Stomach smooth muscle (tissue), 2 donors: ENCODE results near the gene PSORS1C1.
"Not testable (repeated sequence)": the region's sequence is repeated elsewhere in the genome, so short reads cannot be mapped to it uniquely, and the experiment has no call there.

ENCODE experiments used
- H3K27ac ChIP-seq: one replicate; pipeline ENCODE4 v1.7.0; 2013; ENCODE audit warnings: mild to moderate bottlenecking, low read length, inconsistent platforms
- H3K27me3 ChIP-seq, 2 donors: one replicate each; pipeline ENCODE4 v1.7.0; 2013; ENCODE audit warnings: low read length in 2 of 2; ENCODE audit not compliant: insufficient read depth in 2 of 2, control insufficient read depth in 1 of 2
- H3K36me3 ChIP-seq, 2 donors: one replicate each; pipeline ENCODE4 v1.7.0; 2013; ENCODE audit warnings: low read length in 2 of 2; ENCODE audit not compliant: control insufficient read depth in 2 of 2, insufficient read depth in 2 of 2
- H3K4me1 ChIP-seq: one replicate; pipeline ENCODE4 v1.7.0; 2013; ENCODE audit warnings: low read length; ENCODE audit not compliant: control insufficient read depth, insufficient read depth
- H3K4me3 ChIP-seq, 2 donors: one replicate each; pipeline ENCODE4 v1.7.0; 2013; ENCODE audit warnings: low read length in 2 of 2
- H3K9ac ChIP-seq, 2 donors: one replicate each; pipeline ENCODE4 v1.7.0; 2013; ENCODE audit warnings: low read length in 2 of 2, mild to moderate bottlenecking in 1 of 2
- H3K9me3 ChIP-seq, 2 donors: one replicate each; pipeline ENCODE4 v1.7.0; 2013; ENCODE audit warnings: low read length in 2 of 2; ENCODE audit not compliant: control insufficient read depth in 2 of 2
- donor health status: healthy.
- donor health status: Pancreatic carcinoma.

Gene PSORS1C1

GRCh38 chr6:31179896-31180295, 65.3 kb downstream of the PSORS1C1 start:
- no peaks in the 10 kb centered on the region for H3K36me3 ChIP-seq
- peaks cover 6% of the 10 kb centered on the region for H3K4me1 ChIP-seq
- no peaks in the 10 kb centered on the region for H3K9me3 ChIP-seq
- no peak overlapping the region for H3K27ac ChIP-seq
- no peaks in the 10 kb centered on the region for H3K27me3 ChIP-seq
- peak overlapping the region; percentile 55 to 80 for H3K9ac ChIP-seq
- H3K4me3 ChIP-seq: peak overlapping the region; percentile 60 to 73

DNA sequence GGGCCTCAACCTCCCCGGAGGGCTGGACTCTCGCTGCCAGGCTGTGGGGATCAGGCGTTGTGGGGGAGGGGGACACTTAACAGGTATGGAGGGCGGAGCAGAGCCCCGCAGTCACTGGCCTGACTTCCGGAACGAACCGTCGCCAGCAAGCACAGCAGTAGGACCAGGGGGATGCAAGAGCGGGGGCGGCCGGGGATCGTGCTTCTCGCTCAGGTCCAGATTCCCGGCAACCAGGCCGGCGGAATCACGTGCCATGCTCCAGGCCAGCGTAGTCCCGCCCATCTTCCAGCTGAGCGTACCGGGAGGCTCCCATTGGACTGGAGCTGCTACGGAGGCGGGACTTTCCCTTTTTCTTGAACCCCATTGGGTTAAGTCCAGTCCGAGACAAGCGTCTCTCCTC, 65.9 kb downstream of the PSORS1C1 start:
- Histone ChIP-seq H3K4me1 (peaks cover 6% of the 10 kb centered on the region), H3K9ac (peak overlapping the region; percentile 55 to 80), H3K27ac (no peak overlapping the region), H3K27me3 (no peaks in the 10 kb centered on the region), H3K36me3 (no peaks in the 10 kb centered on the region), H3K9me3 (no peaks in the 10 kb centered on the region), H3K4me3 (peak overlapping the region; percentile 60 to 73)

- H3K4me1 ChIP-seq, H3K27me3 ChIP-seq, H3K9me3 ChIP-seq, H3K9ac ChIP-seq, H3K36me3 ChIP-seq, H3K4me3 ChIP-seq, H3K27ac ChIP-seq: not testable (repeated sequence)
Measured at GRCh38 chr6:31183287-31183686, 68.7 kb downstream of the PSORS1C1 start.

DNA sequence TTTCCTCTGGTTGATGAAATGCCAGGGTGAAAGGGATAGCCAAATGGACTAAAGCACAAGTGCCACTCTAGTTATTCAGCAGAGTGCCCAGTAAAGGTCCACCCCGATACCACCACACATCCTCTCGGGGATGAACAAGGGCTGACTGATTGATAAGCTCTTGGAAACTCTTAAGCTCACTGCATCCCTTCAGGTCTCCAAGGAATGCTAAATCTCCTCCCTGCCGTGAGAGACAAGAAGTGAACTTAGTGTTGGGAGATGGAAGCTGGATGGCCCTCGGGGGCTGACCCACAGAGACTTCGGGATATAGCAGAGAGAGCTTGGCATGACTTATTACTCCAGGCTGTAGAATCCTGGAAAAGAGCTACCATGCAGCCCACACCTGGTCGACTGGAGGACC, 69.3 kb downstream of the PSORS1C1 start:
- not testable (repeated sequence) for H3K9me3 ChIP-seq, H3K4me1 ChIP-seq, H3K27me3 ChIP-seq, H3K4me3 ChIP-seq, H3K9ac ChIP-seq, H3K27ac ChIP-seq, H3K36me3 ChIP-seq

- Histone ChIP-seq H3K27ac (peak overlapping the region; percentile 24), H3K4me3 (peak overlapping the region in 1 of 2 donors; percentile 29)
- not testable (repeated sequence) for H3K9ac ChIP-seq, H3K36me3 ChIP-seq, H3K9me3 ChIP-seq, H3K27me3 ChIP-seq, H3K4me1 ChIP-seq
Measured at GRCh38 chr6:31185695-31186051, 71.1 kb downstream of the PSORS1C1 start.

- Histone ChIP-seq H3K4me3 (peak overlapping the region in 1 of 2 donors; percentile 29), H3K9me3 (no peaks in the 10 kb centered on the region), H3K27ac (peak overlapping the region; percentile 24), H3K36me3 (no peaks in the 10 kb centered on the region), H3K9ac (peak overlapping the region; percentile 15 to 21), H3K4me1 (no peaks in the 10 kb centered on the region), H3K27me3 (no peaks in the 10 kb centered on the region)
Measured at GRCh38 chr6:31186052-31186734, 71.6 kb downstream of the PSORS1C1 start.

- no peak overlapping the region for H3K27ac ChIP-seq
Measured at GRCh38 chr6:31187780-31188194, 73.2 kb downstream of the PSORS1C1 start.

DNA sequence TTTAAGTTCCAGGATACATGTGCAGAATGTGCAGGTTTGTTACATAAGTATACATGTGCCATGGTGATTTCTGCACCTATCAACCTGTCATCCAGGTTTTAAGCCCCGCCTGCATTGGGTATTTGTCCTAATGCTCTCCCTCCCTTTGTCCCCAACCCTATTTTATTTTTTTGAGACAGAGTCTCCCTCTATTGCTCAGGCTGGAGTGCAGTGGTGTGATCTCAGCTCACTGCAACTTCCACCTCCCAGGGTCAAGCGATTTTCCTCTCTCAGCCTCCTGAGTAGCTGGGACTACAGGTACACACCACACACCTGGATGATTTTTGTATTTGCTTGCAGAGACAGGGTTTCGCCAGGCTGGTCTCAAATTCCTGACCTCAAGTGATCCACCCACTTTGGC, 74.6 kb downstream of the PSORS1C1 start:
- H3K9me3 ChIP-seq, H3K27ac ChIP-seq, H3K4me1 ChIP-seq, H3K36me3 ChIP-seq, H3K4me3 ChIP-seq, H3K9ac ChIP-seq, H3K27me3 ChIP-seq: not testable (repeated sequence)

More at GRCh38 chr6:31187780-31188194, 73.2 kb downstream of the PSORS1C1 start:
- Histone ChIP-seq H3K27me3 (no peaks in the 10 kb centered on the region), H3K4me1 (no peaks in the 10 kb centered on the region), H3K9me3 (no peaks in the 10 kb centered on the region), H3K4me3 (no peak overlapping the region), H3K36me3 (no peaks in the 10 kb centered on the region), H3K9ac (no peak overlapping the region)
